K562 (cell line): ENCODE measurements around the gene TRIM45. TPM values are rescaled to one million over a fixed set of nuclear protein-coding genes. Genes with fewer than 3 reads are reported as not detected.
A peak's percentile ranks its signal among the peaks of the same experiment; 100 is the strongest.

Experiments
- BACH1 ChIP-seq: fragments of 200-800 bp; sonication (Bioruptor generic); IDR thresholded peaks from 2 replicates; pipeline ENCODE4 v1.6.1; 2016; ENCODE audit warnings: missing genetic modification characterization, missing compliant biosample characterization
- CBX3 ChIP-seq, 2 experiments: IDR thresholded peaks; 1 replicate in 1 of 2; 2 replicates in 1 of 2; pipeline ENCODE4 v1.6.1; 2012; ENCODE audit warnings: inconsistent platforms in 2 of 2, low read length in 2 of 2, borderline replicate concordance in 1 of 2, control low read depth in 1 of 2
- DACH1 ChIP-seq: fragments of 450-650 bp; IDR thresholded peaks from 2 replicates; pipeline ENCODE4 v1.6.1; 2018; ENCODE audit not compliant: partially characterized antibody
- EZH2 ChIP-seq: IDR thresholded peaks from 2 replicates; pipeline ENCODE4 v1.6.1; 2012; ENCODE audit warnings: low read depth, mild to moderate bottlenecking, inconsistent platforms, low read length, borderline replicate concordance
- GABPB1 ChIP-seq: sonication (generic); formaldehyde crosslinking; IDR thresholded peaks from 2 replicates; pipeline ENCODE4 v1.8.0; 2022; ENCODE audit warnings: mild to moderate bottlenecking, missing genetic modification reagents
- HEY1 ChIP-seq: fragments of 250-450 bp; sonication (Bioruptor Pico); IDR thresholded peaks from 2 replicates; pipeline ENCODE4 v1.5.0; 2020; ENCODE audit warnings: mild to moderate bottlenecking, moderate library complexity, borderline replicate concordance
- HMG20B ChIP-seq: fragments of 250-450 bp; sonication (Bioruptor Pico); IDR thresholded peaks from 2 replicates; pipeline ENCODE4 v1.5.0; 2021; ENCODE audit warnings: mild to moderate bottlenecking
- JUNB ChIP-seq: fragments of 450-650 bp; formaldehyde crosslinking; conservative IDR thresholded peaks from 2 replicates; pipeline ENCODE4 v1.4.0; 2020; ENCODE audit warnings: mild to moderate bottlenecking
- KLF1 ChIP-seq: fragments of 450-650 bp; IDR thresholded peaks from 2 replicates; pipeline ENCODE4 v1.6.1; 2016; ENCODE audit warnings: missing genetic modification characterization, missing compliant biosample characterization
- LARP7 ChIP-seq: fragments of 450-650 bp; IDR thresholded peaks from 2 replicates; pipeline ENCODE4 v1.6.1; 2016
- MTA2 ChIP-seq: fragments of 450-650 bp; IDR thresholded peaks from 2 replicates; pipeline ENCODE4 v1.6.1; 2016; ENCODE audit warnings: low read depth
- NEUROD1 ChIP-seq: fragments of 150-350 bp; IDR thresholded peaks from 2 replicates; pipeline ENCODE4 v1.6.1; 2014; ENCODE audit warnings: borderline replicate concordance, low read length, low read depth; ENCODE audit not compliant: partially characterized antibody
- NONO ChIP-seq, 2 experiments: fragments of 200-400 bp in 1 of 2; fragments of 450-650 bp in 1 of 2; formaldehyde crosslinking in 1 of 2; IDR thresholded peaks; 2 replicates each; pipeline ENCODE4 v1.6.1; 2017; ENCODE audit warnings: low read depth in 2 of 2, mild to moderate bottlenecking in 2 of 2, moderate library complexity in 2 of 2, low read length in 1 of 2
- PCBP2 ChIP-seq: fragments of 200-400 bp; formaldehyde crosslinking; IDR thresholded peaks from 2 replicates; pipeline ENCODE4 v1.6.1; 2018; ENCODE audit warnings: low read length, low read depth, mild to moderate bottlenecking, moderate library complexity; ENCODE audit not compliant: poor library complexity, severe bottlenecking
- POLR2A ChIP-seq: fragments of 450-650 bp; conservative IDR thresholded peaks from 2 replicates; pipeline ENCODE4 v1.6.1; 2016
- PTRF ChIP-seq: fragments of 450-650 bp; IDR thresholded peaks from 2 replicates; pipeline ENCODE4 v1.6.1; 2016; ENCODE audit warnings: mild to moderate bottlenecking, missing genetic modification characterization, missing compliant biosample characterization
- RFX7 ChIP-seq: fragments of 250-450 bp; sonication (Bioruptor Pico); IDR thresholded peaks from 2 replicates; pipeline ENCODE4 v1.5.1; 2021; ENCODE audit warnings: mild to moderate bottlenecking
- SREBF1 ChIP-seq: fragments of 150-350 bp; IDR thresholded peaks from 2 replicates; pipeline ENCODE4 v1.6.1; 2014; ENCODE audit warnings: antibody characterized with exemption, low read depth, low read length, borderline replicate concordance
- ZC3H8 ChIP-seq: fragments of 450-650 bp; IDR thresholded peaks from 2 replicates; pipeline ENCODE4 v1.6.1; 2017
- ZKSCAN1 ChIP-seq: fragments of 150-350 bp; IDR thresholded peaks from 2 replicates; pipeline ENCODE4 v1.6.1; 2016; ENCODE audit warnings: low read depth, low read length
- ZNF12 ChIP-seq: sonication (generic); formaldehyde crosslinking; IDR thresholded peaks from 2 replicates; pipeline ENCODE4 v1.4.0; 2020; ENCODE audit warnings: mild to moderate bottlenecking, missing genetic modification reagents
- ZNF274 ChIP-seq: IDR thresholded peaks from 2 replicates; pipeline ENCODE4 v1.6.1; 2011; ENCODE audit warnings: low read depth, mild to moderate bottlenecking, low read length, moderate library complexity, borderline replicate concordance
- ZNF699 ChIP-seq: fragments of 250-450 bp; sonication (Bioruptor Pico); IDR thresholded peaks from 2 replicates; pipeline ENCODE4 v1.8.0; 2021; ENCODE audit warnings: mild to moderate bottlenecking, moderate library complexity; ENCODE audit not compliant: insufficient replicate concordance
- polyA plus RNA-seq, 8 experiments: library from polyadenylated mRNA; depleted of rRNA in 4 of 8; stranded (reverse) in 5 of 8; unstranded in 3 of 8; fragments of >200 nt; fragmentation: Nextera tagmentation in 2 of 8; fragmentation: Illumina TruSeq in 1 of 8; extraction: Ambion mirVana in 2 of 8; extraction: Trizol in 1 of 8; gene quantifications; 2 replicates each; pipeline versions ENCODE4 v1.2.1 to v1.2.3, GENCODE V29; 2011 to 2014; ENCODE audit warnings: inconsistent platforms in 1 of 8, missing spikeins in 1 of 8
- total RNA-seq, 7 experiments: library from RNA; depleted of rRNA in 6 of 7; stranded (reverse); fragments of >200 nt in 6 of 7; fragmentation: Illumina TruSeq in 2 of 7; extraction: Trizol in 2 of 7; gene quantifications; 2 replicates each; pipeline versions ENCODE4 v1.2.1 to v1.2.3, GENCODE V29; 2011 to 2021; ENCODE audit warnings: low replicate concordance in 1 of 7
- TF ChIP-seq, protein P1 (sequence below): fragments of 450-650 bp; IDR thresholded peaks from 2 replicates; pipeline ENCODE4 v1.6.1; 2016; ENCODE audit warnings: mild to moderate bottlenecking
- TF ChIP-seq, protein P2 (sequence below): fragments of 250-450 bp; sonication (Bioruptor Pico); IDR thresholded peaks from 2 replicates; pipeline ENCODE4 v1.5.0; 2022; ENCODE audit warnings: mild to moderate bottlenecking
- TF ChIP-seq, protein P3 (sequence below): fragments of 250-450 bp; sonication (Bioruptor Pico); IDR thresholded peaks from 2 replicates; pipeline ENCODE4 v1.8.0; 2021; ENCODE audit warnings: borderline replicate concordance, mild to moderate bottlenecking, moderate library complexity; ENCODE audit not compliant: poor library complexity, severe bottlenecking

The TRIM45 gene
- total and polyA plus RNA-seq, 9 of the 15 experiments (the other 6 are each of a cell fraction or from before 2014, with no cell fraction given), result 1.9 to 6.2 (median 3.6) TPM

DNA sequence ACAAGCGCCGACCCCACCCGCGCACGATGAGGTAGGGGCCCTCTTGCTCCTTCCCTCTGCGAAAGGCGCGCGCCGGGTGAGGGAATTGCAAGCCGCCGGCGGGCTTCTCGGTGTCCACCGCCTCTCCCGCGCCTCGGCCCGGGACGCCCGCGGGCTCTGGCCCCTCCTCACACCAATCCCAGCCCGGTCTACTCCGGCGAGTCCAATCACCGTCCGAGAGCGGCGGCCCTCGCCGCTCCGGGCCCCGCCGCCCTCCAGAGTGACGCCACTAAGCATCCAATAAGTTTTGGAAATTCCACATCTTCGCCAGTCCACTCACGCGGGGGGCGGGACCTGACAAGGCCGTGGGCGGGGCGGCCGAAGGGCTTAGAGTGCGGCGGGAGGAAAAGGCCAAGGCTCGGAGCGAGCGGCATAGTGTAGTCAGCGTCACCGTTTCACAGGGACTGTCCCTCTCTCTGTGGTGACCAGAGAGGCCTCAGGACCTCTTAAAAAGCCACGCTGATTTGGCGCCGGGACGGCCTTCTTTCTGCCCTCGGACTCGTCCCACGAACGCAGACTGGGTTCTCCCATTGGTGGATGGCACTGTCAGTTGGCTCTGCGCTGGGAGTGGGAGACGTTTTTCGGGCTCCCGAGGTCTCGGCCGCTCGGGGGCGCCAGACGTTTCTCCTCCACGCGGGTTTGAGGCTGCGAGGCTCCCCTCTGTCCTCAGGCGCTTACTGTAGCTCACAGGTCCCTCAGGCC, at the start of gene TRIM45 (continued):
- TF ChIP-seq, protein P1, sequence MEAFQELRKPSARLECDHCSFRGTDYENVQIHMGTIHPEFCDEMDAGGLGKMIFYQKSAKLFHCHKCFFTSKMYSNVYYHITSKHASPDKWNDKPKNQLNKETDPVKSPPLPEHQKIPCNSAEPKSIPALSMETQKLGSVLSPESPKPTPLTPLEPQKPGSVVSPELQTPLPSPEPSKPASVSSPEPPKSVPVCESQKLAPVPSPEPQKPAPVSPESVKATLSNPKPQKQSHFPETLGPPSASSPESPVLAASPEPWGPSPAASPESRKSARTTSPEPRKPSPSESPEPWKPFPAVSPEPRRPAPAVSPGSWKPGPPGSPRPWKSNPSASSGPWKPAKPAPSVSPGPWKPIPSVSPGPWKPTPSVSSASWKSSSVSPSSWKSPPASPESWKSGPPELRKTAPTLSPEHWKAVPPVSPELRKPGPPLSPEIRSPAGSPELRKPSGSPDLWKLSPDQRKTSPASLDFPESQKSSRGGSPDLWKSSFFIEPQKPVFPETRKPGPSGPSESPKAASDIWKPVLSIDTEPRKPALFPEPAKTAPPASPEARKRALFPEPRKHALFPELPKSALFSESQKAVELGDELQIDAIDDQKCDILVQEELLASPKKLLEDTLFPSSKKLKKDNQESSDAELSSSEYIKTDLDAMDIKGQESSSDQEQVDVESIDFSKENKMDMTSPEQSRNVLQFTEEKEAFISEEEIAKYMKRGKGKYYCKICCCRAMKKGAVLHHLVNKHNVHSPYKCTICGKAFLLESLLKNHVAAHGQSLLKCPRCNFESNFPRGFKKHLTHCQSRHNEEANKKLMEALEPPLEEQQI, result peak; percentile 87
- no peak for TF ChIP-seq ZC3H8
- TF ChIP-seq ZNF699 (CRISPR knock-in tag), result no peak
- TF ChIP-seq RFX7 (CRISPR knock-in tag), result no peak
- no peak for TF ChIP-seq HEY1
- no peak for TF ChIP-seq PTRF
- peak; percentile 79 for TF ChIP-seq POLR2A
- TF ChIP-seq SREBF1, result no peak
- no peak for TF ChIP-seq PCBP2
- TF ChIP-seq ZKSCAN1, result no peak
- no peak for TF ChIP-seq NONO (IDR thresholded peaks at IDR 0.05; ENCODE audit: low read depth in 2 of 2, low read length in 1 of 2)
- TF ChIP-seq ZNF274, result no peak
- TF ChIP-seq KLF1, result no peak
- TF ChIP-seq JUNB (CRISPR knock-in tag), result no peak
- no peak for TF ChIP-seq LARP7
- TF ChIP-seq MTA2, result no peak
- peak; percentile 39; the same call in 1 of the 2 replicates for TF ChIP-seq ZNF12 (CRISPR knock-in tag)
- no peak for TF ChIP-seq DACH1
- no peak for TF ChIP-seq BACH1 (tag)
- peak; percentile 69 for TF ChIP-seq GABPB1 (CRISPR knock-in tag)
- TF ChIP-seq, protein P2, sequence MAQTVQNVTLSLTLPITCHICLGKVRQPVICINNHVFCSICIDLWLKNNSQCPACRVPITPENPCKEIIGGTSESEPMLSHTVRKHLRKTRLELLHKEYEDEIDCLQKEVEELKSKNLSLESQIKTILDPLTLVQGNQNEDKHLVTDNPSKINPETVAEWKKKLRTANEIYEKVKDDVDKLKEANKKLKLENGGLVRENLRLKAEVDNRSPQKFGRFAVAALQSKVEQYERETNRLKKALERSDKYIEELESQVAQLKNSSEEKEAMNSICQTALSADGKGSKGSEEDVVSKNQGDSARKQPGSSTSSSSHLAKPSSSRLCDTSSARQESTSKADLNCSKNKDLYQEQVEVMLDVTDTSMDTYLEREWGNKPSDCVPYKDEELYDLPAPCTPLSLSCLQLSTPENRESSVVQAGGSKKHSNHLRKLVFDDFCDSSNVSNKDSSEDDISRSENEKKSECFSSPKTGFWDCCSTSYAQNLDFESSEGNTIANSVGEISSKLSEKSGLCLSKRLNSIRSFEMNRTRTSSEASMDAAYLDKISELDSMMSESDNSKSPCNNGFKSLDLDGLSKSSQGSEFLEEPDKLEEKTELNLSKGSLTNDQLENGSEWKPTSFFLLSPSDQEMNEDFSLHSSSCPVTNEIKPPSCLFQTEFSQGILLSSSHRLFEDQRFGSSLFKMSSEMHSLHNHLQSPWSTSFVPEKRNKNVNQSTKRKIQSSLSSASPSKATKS (CRISPR knock-in tag), result no peak
- TF ChIP-seq EZH2, result no peak
- TF ChIP-seq, protein P3, sequence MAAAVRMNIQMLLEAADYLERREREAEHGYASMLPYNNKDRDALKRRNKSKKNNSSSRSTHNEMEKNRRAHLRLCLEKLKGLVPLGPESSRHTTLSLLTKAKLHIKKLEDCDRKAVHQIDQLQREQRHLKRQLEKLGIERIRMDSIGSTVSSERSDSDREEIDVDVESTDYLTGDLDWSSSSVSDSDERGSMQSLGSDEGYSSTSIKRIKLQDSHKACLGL (CRISPR knock-in tag), result no peak
- TF ChIP-seq CBX3 (IDR thresholded peaks at IDR 0.05; ENCODE audit: borderline replicate concordance in 1 of 2, low read length in 2 of 2), result peak in 1 of 2 experiments; percentile 95; a peak in 2 of 3 replicates
- TF ChIP-seq NEUROD1, result peak; percentile 71
- no peak for TF ChIP-seq HMG20B (CRISPR knock-in tag)
